ENCODE measurements around the gene METAP1D.

The METAP1D gene

DNA sequence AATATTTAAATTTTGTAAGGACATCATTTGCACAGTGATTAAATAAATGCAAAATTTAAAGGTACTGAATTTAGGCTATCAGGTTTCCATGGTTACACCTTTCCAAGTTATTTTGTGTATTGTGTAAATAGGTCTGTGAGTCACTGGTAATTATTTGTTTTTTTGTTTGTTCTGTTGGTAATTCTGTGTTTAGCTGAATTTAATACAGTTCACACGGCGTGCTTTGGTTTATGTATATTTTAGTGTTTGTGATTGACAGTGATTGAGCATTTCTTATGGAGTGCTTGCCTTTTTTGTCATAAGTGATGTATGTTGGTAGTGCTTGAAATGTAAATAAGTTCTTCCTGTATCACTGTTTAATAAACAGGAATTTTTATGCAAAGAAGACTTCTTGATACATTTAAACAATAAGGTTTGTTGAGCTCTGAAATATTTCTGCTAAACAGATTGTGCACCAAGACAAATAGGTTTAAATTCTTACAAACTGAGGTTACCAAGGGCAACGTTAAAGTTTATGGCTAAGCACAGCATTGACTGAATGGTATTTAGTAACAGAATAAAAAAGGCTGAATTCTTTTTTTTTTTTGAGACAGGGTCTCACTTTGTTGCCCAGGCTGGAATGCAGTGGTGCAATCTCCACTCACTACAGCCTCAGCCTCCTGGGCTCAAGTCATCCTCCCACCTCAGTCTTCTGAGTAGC is 47.3 kb downstream of the METAP1D start:
- in situ Hi-C loops (cut with HindIII; ENCODE audit: low sequenced_read_pairs): no loop called here
- DNase-seq (ENCODE audit: low read depth, low spot score): no peak
- no peak for TF ChIP-seq CTCF (IDR thresholded peaks at IDR 0.05; ENCODE audit: low read depth, low read length)
- H3K4me3 ChIP-seq (ENCODE audit: low read depth, low read length): no peak overlapping the region

- no peak for DNase-seq (ENCODE audit: low read depth, low spot score)
- in situ Hi-C loops (cut with HindIII; ENCODE audit: low sequenced_read_pairs): no loop called here
- no peak for TF ChIP-seq CTCF (IDR thresholded peaks at IDR 0.05; ENCODE audit: low read depth, low read length)
- H3K4me3 ChIP-seq (ENCODE audit: low read depth, low read length): no peak overlapping the region
These were observed 48.1 kb downstream of the METAP1D start for GRCh38 chr2:172047566-172048507.

- no peak for TF ChIP-seq CTCF (IDR thresholded peaks at IDR 0.05; ENCODE audit: low read depth, low read length)
- H3K4me3 ChIP-seq (ENCODE audit: low read depth, low read length): no peak overlapping the region
- DNase-seq (ENCODE audit: low read depth, low spot score): no peak
- in situ Hi-C loops (cut with HindIII; ENCODE audit: low sequenced_read_pairs): no loop called here
These were observed 49.1 kb downstream of the METAP1D start for GRCh38 chr2:172048508-172049503.

GRCh38 chr2:172049567-172050120 is 49.9 kb downstream of the METAP1D start:
- DNase-seq (ENCODE audit: low read depth, low spot score): no peak
- in situ Hi-C loops (cut with HindIII; ENCODE audit: low sequenced_read_pairs): no loop called here
- no peak overlapping the region for H3K4me3 ChIP-seq (ENCODE audit: low read depth, low read length)
- TF ChIP-seq CTCF (IDR thresholded peaks at IDR 0.05; ENCODE audit: low read depth, low read length): no peak

- TF ChIP-seq CTCF (IDR thresholded peaks at IDR 0.05; ENCODE audit: low read depth, low read length): no peak
- no peak for DNase-seq (ENCODE audit: low read depth, low spot score)
- in situ Hi-C loops (cut with HindIII; ENCODE audit: low sequenced_read_pairs): no loop called here
- no peak overlapping the region for H3K4me3 ChIP-seq (ENCODE audit: low read depth, low read length)
These were observed 50.8 kb downstream of the METAP1D start for GRCh38 chr2:172050479-172051125.

Data from astrocyte of the spinal cord (primary cell).